Astrocyte of the cerebellum (primary cell): Measurements from ENCODE around the gene EPHA2.

ENCODE experiments used
- DNase-seq: peaks from one replicate; pipeline ENCODE4 v3.0.0-alpha.2; 2011; ENCODE audit warnings: low read depth
- H3K4me3 ChIP-seq: 2 replicates; pipeline ENCODE4 v1.5.1; 2011; ENCODE audit warnings: mild to moderate bottlenecking, low read depth, low read length, moderate library complexity
- CTCF ChIP-seq: IDR thresholded peaks from 2 replicates; pipeline ENCODE4 v1.5.1; 2012; ENCODE audit warnings: low read length, low read depth, moderate library complexity, mild to moderate bottlenecking; ENCODE audit errors: missing control alignments
- in situ Hi-C: cut with HindIII; loops from 2 replicates; pipeline ENCODE4 v1.10.0; 2017; ENCODE audit warnings: low sequenced_read_pairs

The EPHA2 gene

GRCh38 chr1:16152481-16153087, 3.3 kb downstream of the EPHA2 start:
- DNase-seq, result no peak
- TF ChIP-seq CTCF, result no peak
- in situ Hi-C loops, result no loop called here
- peak overlapping the region; percentile 93 for H3K4me3 ChIP-seq

- no peak for TF ChIP-seq CTCF
- no peak for DNase-seq
- in situ Hi-C loops, result no loop called here
- peak overlapping the region; percentile 93 for H3K4me3 ChIP-seq
Measured at GRCh38 chr1:16151995-16152384, 3.9 kb downstream of the EPHA2 start.

- H3K4me3 ChIP-seq, result peak overlapping the region; percentile 93
- TF ChIP-seq CTCF, result no peak
- in situ Hi-C loops, result no loop called here
- no peak for DNase-seq
Measured at GRCh38 chr1:16151196-16151994, 4.5 kb downstream of the EPHA2 start.

- no peak for TF ChIP-seq CTCF
- no peak overlapping the region for H3K4me3 ChIP-seq
- no peak for DNase-seq
- in situ Hi-C loops, result no loop called here
Measured at GRCh38 chr1:16150508-16150907, 5.4 kb downstream of the EPHA2 start.

GRCh38 chr1:16149702-16150488, 6.0 kb downstream of the EPHA2 start:
- no peak for TF ChIP-seq CTCF
- H3K4me3 ChIP-seq, result no peak overlapping the region
- DNase-seq, result no peak
- in situ Hi-C loops, result no loop called here

- in situ Hi-C loops, result no loop called here
- no peak for TF ChIP-seq CTCF
- no peak overlapping the region for H3K4me3 ChIP-seq
- DNase-seq, result no peak
Measured at GRCh38 chr1:16149146-16149545, 6.7 kb downstream of the EPHA2 start.
